Subcutaneous abdominal adipose tissue (tissue), 5 donors: ENCODE data around the gene L3MBTL2.
"Not testable (repeated sequence)": the region's sequence is repeated elsewhere in the genome, so short reads cannot be mapped to it uniquely, and the experiment has no call there.

Experiments used
- H3K27ac ChIP-seq: one replicate; pipeline ENCODE4 v1.7.0; 2013; ENCODE audit warnings: low read depth, mild to moderate bottlenecking, inconsistent platforms, low read length, moderate library complexity
- H3K27me3 ChIP-seq, 5 donors: one replicate each; pipeline ENCODE4 v1.7.0; 2013; ENCODE audit warnings: low read length in 5 of 5, inconsistent platforms in 1 of 5; ENCODE audit not compliant: control insufficient read depth in 5 of 5, insufficient read depth in 4 of 5
- H3K36me3 ChIP-seq, 5 donors: one replicate each; pipeline ENCODE4 v1.7.0; 2013; ENCODE audit warnings: low read length in 5 of 5; ENCODE audit not compliant: control insufficient read depth in 5 of 5, insufficient read depth in 5 of 5
- H3K4me1 ChIP-seq, 5 donors: one replicate each; pipeline ENCODE4 v1.7.0; 2013; ENCODE audit warnings: low read length in 5 of 5, mild to moderate bottlenecking in 3 of 5, moderate library complexity in 1 of 5; ENCODE audit not compliant: control insufficient read depth in 5 of 5, insufficient read depth in 5 of 5
- H3K4me3 ChIP-seq, 5 donors: one replicate each; pipeline ENCODE4 v1.7.0; 2013; ENCODE audit warnings: low read length in 5 of 5, low read depth in 1 of 5
- H3K9ac ChIP-seq, 5 donors: one replicate each; pipeline ENCODE4 v1.7.0; 2013; ENCODE audit warnings: low read length in 5 of 5, mild to moderate bottlenecking in 4 of 5, moderate library complexity in 3 of 5
- H3K9me3 ChIP-seq, 5 donors: one replicate each; pipeline ENCODE4 v1.7.0; 2013; ENCODE audit warnings: low read length in 5 of 5; ENCODE audit not compliant: control insufficient read depth in 5 of 5
- donor health status: healthy.
- donor health status: healthy.
- donor health status: healthy.
- donor health status: healthy.
- donor health status: healthy.

L3MBTL2 gene

GRCh38 chr22:41204992-41205900, at the start of gene L3MBTL2:
Gene L3MBTL2, plus strand, starts transcription at chr22:41205312. Its CDS starts 51 bp downstream, at chr22:41205363.
- Histone ChIP-seq H3K27ac (peak within 1 kb of the TSS; percentile 73), H3K36me3 (peaks cover 0 to 10% (median 7%) of the 10 kb centered on the region in 5 donors), H3K9me3 (no peaks in the 10 kb centered on the region), H3K9ac (peak within 1 kb of the TSS; percentile 78 to 91 (median 89)), H3K27me3 (no peaks in the 10 kb centered on the region), H3K4me3 (peak within 1 kb of the TSS; percentile 93 to 100 (median 99)), H3K4me1 (peaks cover 6 to 17% (median 12%) of the 10 kb centered on the region in 5 donors)

- H3K4me3 ChIP-seq = no peak overlapping the region
- H3K36me3 ChIP-seq = peaks cover 50 to 98% (median 93%) of the 10 kb centered on the region in 5 donors
- H3K27ac ChIP-seq = peak overlapping the region; percentile 2
- peaks cover 0 to 4% (median 0%) of the 10 kb centered on the region in 5 donors for H3K4me1 ChIP-seq
- no peak overlapping the region for H3K9ac ChIP-seq
- no peaks in the 10 kb centered on the region for H3K9me3 ChIP-seq
- H3K27me3 ChIP-seq = no peaks in the 10 kb centered on the region
Observed at GRCh38 chr22:41157083-41157482, 48.0 kb upstream of the L3MBTL2 start.

- Histone ChIP-seq H3K27ac (no peak overlapping the region), H3K36me3 (peaks cover 53 to 88% (median 79%) of the 10 kb centered on the region in 5 donors), H3K27me3 (no peaks in the 10 kb centered on the region), H3K9ac (no peak overlapping the region), H3K9me3 (no peaks in the 10 kb centered on the region), H3K4me1 (peaks cover 0 to 2% (median 0%) of the 10 kb centered on the region in 5 donors), H3K4me3 (no peak overlapping the region)
Observed at GRCh38 chr22:41169157-41169556, 36.0 kb upstream of the L3MBTL2 start.

GRCh38 chr22:41171996-41172395, 33.1 kb upstream of the L3MBTL2 start:
- H3K27me3 ChIP-seq = no peaks in the 10 kb centered on the region
- no peak overlapping the region for H3K27ac ChIP-seq
- H3K4me1 ChIP-seq = peaks cover 0 to 2% (median 0%) of the 10 kb centered on the region in 5 donors
- H3K9ac ChIP-seq = no peak overlapping the region
- H3K36me3 ChIP-seq = peaks cover 46 to 88% (median 83%) of the 10 kb centered on the region in 5 donors
- H3K9me3 ChIP-seq = no peaks in the 10 kb centered on the region
- no peak overlapping the region for H3K4me3 ChIP-seq

- H3K9ac ChIP-seq = no peak overlapping the region
- H3K9me3 ChIP-seq = no peaks in the 10 kb centered on the region
- H3K4me3 ChIP-seq = no peak overlapping the region
- H3K27ac ChIP-seq = no peak overlapping the region
- peaks cover 26 to 89% (median 74%) of the 10 kb centered on the region in 5 donors for H3K36me3 ChIP-seq
- peaks cover 0 to 6% (median 0%) of the 10 kb centered on the region in 5 donors for H3K4me1 ChIP-seq
- no peaks in the 10 kb centered on the region for H3K27me3 ChIP-seq
Observed at GRCh38 chr22:41175546-41175945, 29.6 kb upstream of the L3MBTL2 start.

- Histone ChIP-seq H3K9ac (no peak overlapping the region), H3K27me3 (no peaks in the 10 kb centered on the region), H3K4me1 (peaks cover 0 to 8% (median 6%) of the 10 kb centered on the region in 5 donors), H3K4me3 (no peak overlapping the region), H3K9me3 (no peaks in the 10 kb centered on the region), H3K27ac (no peak overlapping the region), H3K36me3 (peaks cover 26 to 80% (median 64%) of the 10 kb centered on the region in 5 donors)
Observed at GRCh38 chr22:41177040-41177621, 28.0 kb upstream of the L3MBTL2 start.

- no peak overlapping the region for H3K9ac ChIP-seq
- H3K36me3 ChIP-seq = peaks cover 19 to 73% (median 57%) of the 10 kb centered on the region in 5 donors
- H3K27me3 ChIP-seq = no peaks in the 10 kb centered on the region
- H3K27ac ChIP-seq = no peak overlapping the region
- no peak overlapping the region for H3K4me3 ChIP-seq
- H3K4me1 ChIP-seq = peaks cover 0 to 8% (median 6%) of the 10 kb centered on the region in 5 donors
- no peaks in the 10 kb centered on the region for H3K9me3 ChIP-seq
Observed at GRCh38 chr22:41177622-41178424, 27.3 kb upstream of the L3MBTL2 start.

- Histone ChIP-seq H3K4me3 (no peak overlapping the region), H3K9me3 (no peaks in the 10 kb centered on the region), H3K4me1 (peaks cover 0 to 8% (median 6%) of the 10 kb centered on the region in 5 donors), H3K36me3 (peaks cover 12 to 67% (median 51%) of the 10 kb centered on the region in 5 donors), H3K27ac (no peak overlapping the region), H3K9ac (no peak overlapping the region), H3K27me3 (no peaks in the 10 kb centered on the region)
Observed at GRCh38 chr22:41178425-41178975, 26.6 kb upstream of the L3MBTL2 start.

GRCh38 chr22:41180362-41180761, 24.8 kb upstream of the L3MBTL2 start:
- H3K9me3 ChIP-seq, H3K4me1 ChIP-seq, H3K9ac ChIP-seq, H3K4me3 ChIP-seq, H3K27ac ChIP-seq, H3K27me3 ChIP-seq: not testable (repeated sequence)
- H3K36me3 ChIP-seq = peaks cover 3 to 49% (median 36%) of the 10 kb centered on the region in 5 donors
